CD4-positive, alpha-beta T cell treated with Interleukin-15 for 1 hour (primary cell): ENCODE results near the gene LAMB1.
"Not testable (repeated sequence)": the region's sequence is repeated elsewhere in the genome, so short reads cannot be mapped to it uniquely, and the experiment has no call there.

Experiments
- DNase-seq: peaks from one replicate; pipeline ENCODE4 v3.0.0-alpha.2; 2020

Gene LAMB1

GRCh38 chr7:108002726-108003598, at the start of gene LAMB1:
Gene LAMB1 (minus strand): TSS chr7:108003161. CDS start chr7:108002885, 276 bp downstream.
- DNase-seq: no peak

GRCh38 chr7:108051454-108051853, 48.5 kb upstream of the LAMB1 start:
- no peak for DNase-seq

GRCh38 chr7:108049962-108050361, 47.0 kb upstream of the LAMB1 start:
- no peak for DNase-seq

GRCh38 chr7:108048422-108048821, 45.5 kb upstream of the LAMB1 start:
- DNase-seq: no peak

GRCh38 chr7:108046952-108047506, 44.1 kb upstream of the LAMB1 start:
- no peak for DNase-seq

GRCh38 chr7:108045669-108046068, 42.7 kb upstream of the LAMB1 start:
- no peak for DNase-seq

- DNase-seq: no peak
These were observed 42.2 kb upstream of the LAMB1 start for GRCh38 chr7:108045154-108045553.

- no peak for DNase-seq
These were observed 41.4 kb upstream of the LAMB1 start for GRCh38 chr7:108044345-108044744.

- no peak for DNase-seq
These were observed 36.0 kb upstream of the LAMB1 start for GRCh38 chr7:108038986-108039385.

GRCh38 chr7:108037741-108038140, 34.8 kb upstream of the LAMB1 start:
- DNase-seq: no peak

GRCh38 chr7:108037140-108037539, 34.2 kb upstream of the LAMB1 start:
- DNase-seq: no peak

- DNase-seq: no peak
These were observed 31.6 kb upstream of the LAMB1 start for GRCh38 chr7:108034586-108034985.

- no peak for DNase-seq
These were observed 31.0 kb upstream of the LAMB1 start for GRCh38 chr7:108033776-108034497.

GRCh38 chr7:108033309-108033708, 30.3 kb upstream of the LAMB1 start:
- not testable (repeated sequence) for DNase-seq

- no peak for DNase-seq
These were observed 27.6 kb upstream of the LAMB1 start for GRCh38 chr7:108030516-108030915.

GRCh38 chr7:108029034-108029433, 26.1 kb upstream of the LAMB1 start:
- no peak for DNase-seq

- DNase-seq: no peak
These were observed 25.1 kb upstream of the LAMB1 start for GRCh38 chr7:108028111-108028510.

GRCh38 chr7:108027239-108027638, 24.3 kb upstream of the LAMB1 start:
- no peak for DNase-seq

GRCh38 chr7:108026647-108027046, 23.7 kb upstream of the LAMB1 start:
- no peak for DNase-seq

GRCh38 chr7:108026116-108026515, 23.2 kb upstream of the LAMB1 start:
- DNase-seq: no peak

GRCh38 chr7:108024538-108024937, 21.6 kb upstream of the LAMB1 start:
- no peak for DNase-seq

- DNase-seq: no peak
These were observed 17.6 kb upstream of the LAMB1 start for GRCh38 chr7:108020585-108020984.

GRCh38 chr7:108018668-108019067, 15.7 kb upstream of the LAMB1 start:
- DNase-seq: no peak

- no peak for DNase-seq
These were observed 14.8 kb upstream of the LAMB1 start for GRCh38 chr7:108017776-108018151.
